HepG2 (cell line): ENCODE results near the gene BTAF1. TPM values are rescaled to one million over a fixed set of nuclear protein-coding genes. Genes with fewer than 3 reads are reported as not detected.

Source experiments
- KLF6 ChIP-seq: IDR thresholded peaks from 2 replicates; pipeline ENCODE4 v1.8.0; 2016; ENCODE audit warnings: missing biosample characterization, missing genetic modification reagents
- NR2F2 ChIP-seq: IDR thresholded peaks from 2 replicates; pipeline ENCODE4 v1.6.1; 2012; ENCODE audit warnings: low read depth, inconsistent platforms, borderline replicate concordance
- RFX5 ChIP-seq: IDR thresholded peaks from 2 replicates; pipeline ENCODE4 v1.6.1; 2011; ENCODE audit warnings: low read depth, low read length, improper control_type of control experiment
- SAFB2 ChIP-seq: sonication (generic); formaldehyde crosslinking; IDR thresholded peaks from 2 replicates; pipeline ENCODE4 v1.5.1; 2020; ENCODE audit warnings: missing genetic modification reagents, low read depth, mild to moderate bottlenecking, borderline replicate concordance
- ZBTB26 ChIP-seq: IDR thresholded peaks from 2 replicates; pipeline ENCODE4 v1.6.1; 2016; ENCODE audit warnings: missing compliant biosample characterization, missing genetic modification reagents, borderline replicate concordance
- ZBTB43 ChIP-seq: sonication (generic); formaldehyde crosslinking; conservative IDR thresholded peaks from 2 replicates; pipeline ENCODE4 v1.4.0; 2020; ENCODE audit warnings: missing genetic modification reagents
- ZBTB49 ChIP-seq: sonication (generic); formaldehyde crosslinking; IDR thresholded peaks from 2 replicates; pipeline ENCODE4 v1.4.0; 2020; ENCODE audit warnings: missing genetic modification reagents, borderline replicate concordance
- ZBTB8A ChIP-seq: sonication (generic); formaldehyde crosslinking; IDR thresholded peaks from 2 replicates; pipeline ENCODE4 v1.4.0; 2020; ENCODE audit warnings: mild to moderate bottlenecking, low read depth, missing genetic modification reagents, borderline replicate concordance
- ZNF572 ChIP-seq: sonication (generic); formaldehyde crosslinking; IDR thresholded peaks from 2 replicates; pipeline ENCODE4 v1.5.1; 2020; ENCODE audit warnings: mild to moderate bottlenecking, missing genetic modification reagents
- ZNF678 ChIP-seq: sonication (generic); formaldehyde crosslinking; IDR thresholded peaks from 2 replicates; pipeline ENCODE4 v1.4.0; 2020; ENCODE audit warnings: mild to moderate bottlenecking, missing genetic modification reagents
- polyA plus RNA-seq, 8 experiments: library from polyadenylated mRNA; depleted of rRNA in 3 of 8; stranded (reverse) in 7 of 8; unstranded in 1 of 8; fragments of >200 nt; fragmentation: Illumina TruSeq in 4 of 8; extraction: Trizol in 4 of 8; gene quantifications; 2 replicates each; pipeline versions ENCODE4 v1.2.1 to v1.2.3, GENCODE V29; 2011 to 2016; ENCODE audit warnings: low read depth in 4 of 8, missing spikeins in 1 of 8, mixed read lengths in 1 of 8; ENCODE audit not compliant: insufficient read depth in 1 of 8
- total RNA-seq, 5 experiments: library from RNA; depleted of rRNA; stranded (reverse); fragments of >200 nt; fragmentation: Illumina TruSeq; extraction: Trizol; gene quantifications; 2 replicates each; pipeline ENCODE4 v1.2.3, GENCODE V29; 2016; ENCODE audit warnings: low read depth in 1 of 5
- TF ChIP-seq, protein P1 (sequence below): sonication (generic); formaldehyde crosslinking; IDR thresholded peaks from one replicate; pipeline ENCODE4 v1.5.1; 2020; ENCODE audit warnings: mild to moderate bottlenecking, missing genetic modification reagents; ENCODE audit errors: not compliant biosample characterization
- TF ChIP-seq, protein P2 (sequence below): fragments of 450-650 bp; IDR thresholded peaks from 2 replicates; pipeline ENCODE4 v1.6.1; 2017

BTAF1 gene
- total and polyA plus RNA-seq, 2 of the 13 experiments (the other 11 are each of a cell fraction or from before 2014, with no cell fraction given), result 38.6 to 54.1 TPM

- TF ChIP-seq, protein P1, sequence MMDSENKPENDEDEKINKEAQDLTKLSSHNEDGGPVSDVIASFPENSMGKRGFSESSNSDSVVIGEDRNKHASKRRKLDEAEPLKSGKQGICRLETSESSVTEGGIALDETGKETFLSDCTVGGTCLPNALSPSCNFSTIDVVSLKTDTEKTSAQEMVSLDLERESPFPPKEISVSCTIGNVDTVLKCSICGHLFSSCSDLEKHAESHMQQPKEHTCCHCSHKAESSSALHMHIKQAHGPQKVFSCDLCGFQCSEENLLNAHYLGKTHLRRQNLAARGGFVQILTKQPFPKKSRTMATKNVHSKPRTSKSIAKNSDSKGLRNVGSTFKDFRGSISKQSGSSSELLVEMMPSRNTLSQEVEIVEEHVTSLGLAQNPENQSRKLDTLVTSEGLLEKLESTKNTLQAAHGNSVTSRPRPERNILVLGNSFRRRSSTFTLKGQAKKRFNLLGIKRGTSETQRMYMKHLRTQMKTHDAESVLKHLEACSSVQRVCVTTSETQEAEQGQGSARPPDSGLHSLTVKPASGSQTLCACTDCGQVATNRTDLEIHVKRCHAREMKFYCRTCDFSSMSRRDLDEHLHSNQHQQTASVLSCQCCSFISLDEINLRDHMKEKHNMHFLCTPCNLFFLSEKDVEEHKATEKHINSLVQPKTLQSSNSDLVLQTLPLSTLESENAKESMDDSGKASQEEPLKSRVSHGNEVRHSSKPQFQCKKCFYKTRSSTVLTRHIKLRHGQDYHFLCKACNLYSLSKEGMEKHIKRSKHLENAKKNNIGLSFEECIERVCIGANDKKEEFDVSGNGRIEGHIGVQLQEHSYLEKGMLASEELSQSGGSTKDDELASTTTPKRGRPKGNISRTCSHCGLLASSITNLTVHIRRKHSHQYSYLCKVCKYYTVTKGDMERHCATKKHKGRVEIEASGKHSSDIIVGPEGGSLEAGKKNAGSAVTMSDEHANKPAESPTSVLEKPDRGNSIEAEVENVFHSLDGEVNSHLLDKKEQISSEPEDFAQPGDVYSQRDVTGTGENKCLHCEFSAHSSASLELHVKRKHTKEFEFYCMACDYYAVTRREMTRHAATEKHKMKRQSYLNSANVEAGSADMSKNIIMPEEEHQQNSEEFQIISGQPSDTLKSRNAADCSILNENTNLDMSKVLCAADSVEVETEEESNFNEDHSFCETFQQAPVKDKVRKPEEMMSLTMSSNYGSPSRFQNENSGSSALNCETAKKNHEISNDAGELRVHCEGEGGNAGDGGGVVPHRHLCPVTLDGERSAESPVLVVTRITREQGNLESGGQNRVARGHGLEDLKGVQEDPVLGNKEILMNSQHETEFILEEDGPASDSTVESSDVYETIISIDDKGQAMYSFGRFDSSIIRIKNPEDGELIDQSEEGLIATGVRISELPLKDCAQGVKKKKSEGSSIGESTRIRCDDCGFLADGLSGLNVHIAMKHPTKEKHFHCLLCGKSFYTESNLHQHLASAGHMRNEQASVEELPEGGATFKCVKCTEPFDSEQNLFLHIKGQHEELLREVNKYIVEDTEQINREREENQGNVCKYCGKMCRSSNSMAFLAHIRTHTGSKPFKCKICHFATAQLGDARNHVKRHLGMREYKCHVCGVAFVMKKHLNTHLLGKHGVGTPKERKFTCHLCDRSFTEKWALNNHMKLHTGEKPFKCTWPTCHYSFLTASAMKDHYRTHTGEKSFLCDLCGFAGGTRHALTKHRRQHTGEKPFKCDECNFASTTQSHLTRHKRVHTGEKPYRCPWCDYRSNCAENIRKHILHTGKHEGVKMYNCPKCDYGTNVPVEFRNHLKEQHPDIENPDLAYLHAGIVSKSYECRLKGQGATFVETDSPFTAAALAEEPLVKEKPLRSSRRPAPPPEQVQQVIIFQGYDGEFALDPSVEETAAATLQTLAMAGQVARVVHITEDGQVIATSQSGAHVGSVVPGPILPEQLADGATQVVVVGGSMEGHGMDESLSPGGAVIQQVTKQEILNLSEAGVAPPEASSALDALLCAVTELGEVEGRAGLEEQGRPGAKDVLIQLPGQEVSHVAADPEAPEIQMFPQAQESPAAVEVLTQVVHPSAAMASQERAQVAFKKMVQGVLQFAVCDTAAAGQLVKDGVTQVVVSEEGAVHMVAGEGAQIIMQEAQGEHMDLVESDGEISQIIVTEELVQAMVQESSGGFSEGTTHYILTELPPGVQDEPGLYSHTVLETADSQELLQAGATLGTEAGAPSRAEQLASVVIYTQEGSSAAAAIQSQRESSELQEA (CRISPR knock-in tag), result peak; percentile 82
- TF ChIP-seq ZBTB26 (CRISPR knock-in tag) (no peak; the same call in 1 of the 2 replicates), ZNF678 (CRISPR knock-in tag) (peak; percentile 25), RFX5 (peak; percentile 51; the same call in 1 of the 2 replicates), ZNF572 (CRISPR knock-in tag) (no peak), NR2F2 (peak; percentile 49; the same call in 1 of the 2 replicates), ZBTB49 (no peak), SAFB2 (CRISPR knock-in tag) (peak; percentile 81; the same call in 1 of the 2 replicates), ZBTB8A (peak; percentile 71; the same call in 1 of the 2 replicates), ZBTB43 (CRISPR knock-in tag) (peak; percentile 69; the same call in 1 of the 2 replicates), KLF6 (CRISPR knock-in tag) (peak; percentile 52; the same call in 1 of the 2 replicates)
- TF ChIP-seq, protein P2, sequence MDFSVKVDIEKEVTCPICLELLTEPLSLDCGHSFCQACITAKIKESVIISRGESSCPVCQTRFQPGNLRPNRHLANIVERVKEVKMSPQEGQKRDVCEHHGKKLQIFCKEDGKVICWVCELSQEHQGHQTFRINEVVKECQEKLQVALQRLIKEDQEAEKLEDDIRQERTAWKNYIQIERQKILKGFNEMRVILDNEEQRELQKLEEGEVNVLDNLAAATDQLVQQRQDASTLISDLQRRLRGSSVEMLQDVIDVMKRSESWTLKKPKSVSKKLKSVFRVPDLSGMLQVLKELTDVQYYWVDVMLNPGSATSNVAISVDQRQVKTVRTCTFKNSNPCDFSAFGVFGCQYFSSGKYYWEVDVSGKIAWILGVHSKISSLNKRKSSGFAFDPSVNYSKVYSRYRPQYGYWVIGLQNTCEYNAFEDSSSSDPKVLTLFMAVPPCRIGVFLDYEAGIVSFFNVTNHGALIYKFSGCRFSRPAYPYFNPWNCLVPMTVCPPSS, result no peak
These were observed at the start of gene BTAF1 (continued) for GRCh38 chr10:91923371-91924211.
